ENCODE measurements around the gene CAMK2A. TPM values are rescaled to one million over a fixed set of nuclear protein-coding genes. Genes with fewer than 3 reads are reported as not detected.

Gene CAMK2A
- total and polyA plus RNA-seq, 2 experiments from 2014 or later, result 1.2 to 2.6 TPM

DNA sequence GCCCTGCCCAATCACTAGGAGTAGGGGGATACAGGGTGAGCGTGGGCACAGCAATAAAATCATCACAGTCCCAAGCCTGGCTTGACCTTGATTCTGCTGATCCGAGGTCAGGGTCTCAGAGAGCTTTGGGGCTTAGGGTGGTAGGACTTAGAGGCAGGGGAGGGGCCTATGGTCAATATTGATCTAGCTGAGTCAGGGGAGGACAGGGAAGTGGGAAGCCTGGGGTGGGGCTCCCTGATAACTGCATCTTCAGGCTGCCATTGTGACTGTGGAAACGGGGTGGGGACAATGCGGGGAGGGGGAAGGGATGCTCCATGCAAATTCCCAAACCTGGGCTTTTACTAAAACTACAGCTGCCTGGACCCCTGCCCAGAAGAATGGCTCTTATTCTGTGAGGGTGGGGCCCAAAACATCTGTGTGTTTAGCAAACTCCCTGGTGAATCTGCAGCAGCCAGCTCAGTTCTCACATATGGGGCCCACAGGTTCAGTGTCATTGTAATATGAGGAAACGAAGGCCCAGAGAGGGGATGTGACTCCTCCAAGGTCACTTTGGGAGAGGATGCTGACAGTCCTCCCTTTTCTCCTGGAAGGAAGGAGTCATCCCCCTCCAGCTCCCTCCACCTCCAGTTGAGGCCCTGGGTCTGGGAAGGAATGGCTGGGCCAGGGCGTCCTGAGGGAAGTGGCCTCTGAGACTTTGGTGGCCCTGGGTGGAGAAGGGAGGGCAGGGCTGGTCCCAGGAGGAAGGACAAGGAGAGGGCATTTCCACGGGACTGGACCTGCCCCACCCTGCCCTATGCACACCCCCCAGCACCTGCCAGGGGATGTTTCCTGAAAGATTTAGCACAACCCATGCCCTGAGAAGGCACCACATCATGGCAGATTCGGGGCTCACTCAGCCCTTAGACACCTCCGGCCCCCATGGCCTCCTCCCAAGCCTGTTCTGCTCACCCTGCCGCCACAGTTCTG lies 73.3 kb downstream of the CAMK2A start:
- Histone ChIP-seq H3K27me3 (no peaks in the 10 kb centered on the region), H4K20me1 (ENCODE audit: insufficient read depth, poor library complexity, severe bottlenecking) (no peaks in the 10 kb centered on the region), H3K4me3 (no peak overlapping the region), H3K4me2 (no peak overlapping the region), H3K36me3 (replicated peaks; ENCODE audit: insufficient read depth, low read depth) (no peaks in the 10 kb centered on the region), H3K79me2 (no peaks in the 10 kb centered on the region), H3K9me3 (ENCODE audit: low read depth) (no peaks in the 10 kb centered on the region), H3K27ac (peak overlapping the region; percentile 73), H3K9me2 (replicated peaks; ENCODE audit: insufficient read depth) (no peaks in the 10 kb centered on the region), H3K4me1 (ENCODE audit: insufficient read depth) (peaks cover 36% of the 10 kb centered on the region), H2AFZ (no peak overlapping the region)
- TF ChIP-seq EZH2phosphoT487 (IDR thresholded peaks at IDR 0.05; ENCODE audit: low read depth, severe bottlenecking, unreplicated experiment) (no peak), EZH2 (IDR thresholded peaks at IDR 0.05; ENCODE audit: borderline replicate concordance) (no peak), CTCF (IDR thresholded peaks at IDR 0.05; ENCODE audit: poor library complexity) (no peak)
- WGBS (ENCODE audit: low lambda C conversion rate, missing lambda C conversion rate), result 77% methylated on average over 7 of the region's 10 CpGs
- peak; percentile 63 for DNase-seq (ENCODE audit: low spot score)

DNA sequence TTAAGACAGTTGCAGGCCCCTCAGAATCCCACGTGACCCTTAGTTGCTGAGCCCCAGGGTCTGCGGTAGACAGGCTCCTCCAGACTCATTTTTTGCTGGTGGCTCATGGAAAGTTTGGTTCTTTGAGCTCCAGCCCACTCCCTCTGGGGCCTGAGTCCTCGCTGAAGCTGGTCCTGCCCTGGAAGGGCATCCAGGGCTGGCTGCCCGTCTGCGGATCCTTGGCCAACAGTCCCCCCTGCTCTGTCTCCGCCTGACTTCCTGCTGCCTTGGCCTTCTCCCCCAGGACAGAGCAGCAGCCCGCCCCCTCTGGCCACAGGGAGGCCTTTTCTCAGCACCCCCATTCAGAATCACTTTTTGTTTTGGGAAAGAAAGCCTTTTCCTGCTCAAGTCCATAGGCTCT lies 75.3 kb downstream of the CAMK2A start:
- Histone ChIP-seq H4K20me1 (ENCODE audit: insufficient read depth, poor library complexity, severe bottlenecking) (no peaks in the 10 kb centered on the region), H3K27me3 (no peaks in the 10 kb centered on the region), H3K4me3 (no peak overlapping the region), H3K27ac (no peak overlapping the region), H3K9me2 (replicated peaks; ENCODE audit: insufficient read depth) (no peaks in the 10 kb centered on the region), H3K4me2 (no peak overlapping the region), H3K79me2 (no peaks in the 10 kb centered on the region), H3K4me1 (ENCODE audit: insufficient read depth) (peaks cover 42% of the 10 kb centered on the region), H3K36me3 (replicated peaks; ENCODE audit: insufficient read depth, low read depth) (no peaks in the 10 kb centered on the region), H2AFZ (no peak overlapping the region), H3K9me3 (ENCODE audit: low read depth) (no peaks in the 10 kb centered on the region)
- DNase-seq (ENCODE audit: low spot score), result no peak
- WGBS (ENCODE audit: low lambda C conversion rate, missing lambda C conversion rate), result 83% methylated on average over 7 of the region's 7 CpGs
- no peak for TF ChIP-seq EZH2 (IDR thresholded peaks at IDR 0.05; ENCODE audit: borderline replicate concordance)
- no peak for TF ChIP-seq EZH2phosphoT487 (IDR thresholded peaks at IDR 0.05; ENCODE audit: low read depth, severe bottlenecking, unreplicated experiment)
- TF ChIP-seq CTCF (IDR thresholded peaks at IDR 0.05; ENCODE audit: poor library complexity), result no peak

GRCh38 chr5:150213530-150213929 lies 76.0 kb downstream of the CAMK2A start:
- Histone ChIP-seq H3K9me3 (ENCODE audit: low read depth) (no peaks in the 10 kb centered on the region), H3K4me1 (ENCODE audit: insufficient read depth) (peaks cover 42% of the 10 kb centered on the region), H3K36me3 (replicated peaks; ENCODE audit: insufficient read depth, low read depth) (no peaks in the 10 kb centered on the region), H3K4me3 (no peak overlapping the region), H3K79me2 (no peaks in the 10 kb centered on the region), H2AFZ (no peak overlapping the region), H3K27me3 (no peaks in the 10 kb centered on the region), H3K4me2 (no peak overlapping the region), H3K27ac (no peak overlapping the region), H3K9me2 (replicated peaks; ENCODE audit: insufficient read depth) (no peaks in the 10 kb centered on the region), H4K20me1 (ENCODE audit: insufficient read depth, poor library complexity, severe bottlenecking) (no peaks in the 10 kb centered on the region)
- no peak for DNase-seq (ENCODE audit: low spot score)
- TF ChIP-seq EZH2phosphoT487 (IDR thresholded peaks at IDR 0.05; ENCODE audit: low read depth, severe bottlenecking, unreplicated experiment), result no peak
- TF ChIP-seq CTCF (IDR thresholded peaks at IDR 0.05; ENCODE audit: poor library complexity), result no peak
- TF ChIP-seq EZH2 (IDR thresholded peaks at IDR 0.05; ENCODE audit: borderline replicate concordance), result no peak
- WGBS (ENCODE audit: low lambda C conversion rate, missing lambda C conversion rate), result 77% methylated on average over 6 of the region's 6 CpGs
